HG02885 (cell line): Measurements from ENCODE around the gene AGXT2.
"Not testable (repeated sequence)": the region's sequence is repeated elsewhere in the genome, so short reads cannot be mapped to it uniquely, and the experiment has no call there.

Experiments used
- ATAC-seq: cut with Tn5 transposase; IDR thresholded peaks from one replicate; pipeline ENCODE4 v1.9.1; 2021; ENCODE audit warnings: mild to moderate bottlenecking; ENCODE audit not compliant: unreplicated experiment, poor library complexity

Gene AGXT2

DNA sequence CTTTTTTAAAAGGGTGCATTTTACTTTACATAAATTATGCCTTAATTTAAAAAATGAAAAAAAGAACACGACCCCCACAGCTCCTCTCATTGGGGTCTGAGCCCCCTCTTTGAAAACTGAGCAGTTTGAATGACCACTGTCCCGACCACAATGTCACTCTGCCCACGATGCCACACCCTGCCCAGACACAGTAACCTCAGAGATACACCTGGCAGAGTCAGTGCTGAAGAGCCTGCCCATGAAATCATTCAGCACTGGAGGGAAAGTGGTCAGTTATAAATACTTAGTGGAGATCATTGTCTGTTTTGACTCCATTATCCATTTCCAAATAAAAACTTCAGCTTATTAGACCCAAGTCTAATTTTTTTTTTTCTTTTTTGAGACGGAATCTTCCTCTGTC lies 69.1 kb downstream of the AGXT2 start:
- no peak for ATAC-seq

DNA sequence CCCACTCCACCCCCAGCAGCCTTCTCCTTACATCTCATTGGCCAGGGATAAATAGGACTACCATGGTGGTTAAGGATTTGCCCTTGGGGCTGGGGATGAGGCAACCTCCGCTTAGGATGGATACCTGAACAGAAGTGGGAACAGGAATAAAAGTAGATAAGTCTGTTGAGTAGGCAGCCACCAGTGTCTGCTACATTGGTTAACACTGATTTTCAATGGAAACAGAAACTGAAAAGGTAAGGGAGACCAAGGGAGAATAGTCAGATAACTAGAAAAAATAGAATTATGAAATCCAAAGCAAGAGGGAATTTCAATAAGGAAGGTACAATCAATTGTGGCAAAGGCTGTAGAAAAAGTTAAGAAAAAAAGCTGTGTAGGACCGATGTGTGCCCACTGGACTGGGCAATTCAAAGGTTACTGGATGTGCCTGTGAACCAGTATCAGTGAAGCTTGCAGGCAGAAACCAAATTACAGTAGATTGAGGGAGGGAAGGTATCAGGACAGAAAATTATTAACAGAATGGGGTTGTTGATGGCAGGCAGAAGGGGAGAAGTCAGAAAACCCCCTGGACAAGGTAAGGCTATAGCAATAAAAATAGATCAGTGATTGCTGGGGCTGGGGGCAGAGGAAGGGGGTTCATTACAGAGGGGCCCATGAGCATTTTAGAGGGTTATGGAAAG lies 69.7 kb downstream of the AGXT2 start:
- ATAC-seq = no peak

DNA sequence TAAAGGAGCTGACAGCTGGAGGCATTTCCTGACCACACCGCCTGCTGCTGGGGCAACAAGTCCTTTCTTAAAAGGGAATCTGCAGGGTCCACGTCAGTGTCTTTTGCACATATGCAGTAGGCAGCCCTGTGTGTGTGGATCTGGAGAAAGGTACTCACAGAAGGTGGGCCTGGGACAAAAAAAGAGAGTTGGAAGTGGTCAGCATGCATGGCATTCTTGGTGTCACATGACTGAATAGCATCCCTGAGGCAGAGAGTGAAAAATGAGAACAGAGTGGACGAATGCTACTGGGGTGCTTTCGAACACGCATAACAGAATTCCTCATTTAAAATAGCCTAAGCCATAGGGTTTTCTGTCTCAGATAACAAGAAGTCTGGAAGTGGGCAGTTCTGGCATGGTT lies 71.4 kb downstream of the AGXT2 start:
- no peak for ATAC-seq

DNA sequence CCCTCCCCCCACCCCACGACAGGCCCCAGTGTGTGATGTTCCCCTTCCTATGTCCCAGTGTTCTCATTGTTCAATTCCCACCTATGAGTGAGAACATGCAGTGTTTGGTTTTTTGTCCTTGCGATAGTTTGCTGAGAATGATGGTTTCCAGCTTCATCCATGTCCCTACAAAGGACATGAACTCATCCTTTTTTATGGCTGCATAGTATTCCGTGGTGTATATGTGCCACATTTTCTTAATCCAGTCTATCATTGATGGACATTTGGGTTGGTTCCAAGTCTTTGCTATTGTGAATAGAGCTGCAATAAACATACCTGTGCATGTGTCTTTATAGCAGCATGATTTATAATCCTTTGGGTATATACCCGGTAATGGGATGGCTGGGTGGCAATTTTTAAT lies 76.1 kb downstream of the AGXT2 start:
- ATAC-seq = not testable (repeated sequence)

DNA sequence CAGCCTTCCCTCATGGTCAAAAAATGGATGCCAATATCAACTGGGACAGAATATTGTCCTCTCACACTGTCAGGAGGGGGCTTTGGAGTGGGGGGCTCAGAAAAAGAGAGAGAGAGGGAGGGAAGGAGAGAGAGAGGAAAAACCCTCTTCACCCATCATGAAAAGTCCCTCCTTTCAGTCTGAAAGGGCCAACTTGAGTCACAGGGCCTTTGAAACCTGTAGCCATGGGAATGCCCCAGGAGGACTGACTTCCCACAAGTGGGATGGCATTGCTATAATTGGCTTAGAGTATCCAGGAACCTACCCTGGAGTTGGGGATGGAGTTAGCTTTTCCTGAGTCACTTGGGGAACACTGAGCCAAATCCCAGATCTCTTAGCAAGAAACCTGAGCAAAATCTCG lies 77.2 kb downstream of the AGXT2 start:
- no peak for ATAC-seq

DNA sequence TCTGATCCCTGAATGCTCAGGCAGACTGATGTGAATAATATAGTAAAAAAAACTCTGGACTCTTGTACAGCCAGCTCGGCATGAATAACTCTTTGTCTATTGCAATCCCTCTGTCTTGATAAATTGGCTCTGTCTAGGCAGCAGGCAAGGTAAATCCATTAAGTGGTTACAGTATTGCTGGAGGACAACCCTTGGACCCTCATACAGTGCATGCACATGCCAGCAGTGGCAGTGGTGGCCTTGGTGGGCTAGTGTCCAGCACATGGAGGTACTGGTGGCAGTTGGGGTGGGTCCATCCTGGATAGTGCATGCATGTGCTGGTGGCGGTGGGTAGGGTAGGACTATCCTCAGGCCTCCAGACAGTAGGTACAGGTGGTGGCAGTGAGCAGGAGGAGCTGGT lies 79.5 kb downstream of the AGXT2 start:
- no peak for ATAC-seq

DNA sequence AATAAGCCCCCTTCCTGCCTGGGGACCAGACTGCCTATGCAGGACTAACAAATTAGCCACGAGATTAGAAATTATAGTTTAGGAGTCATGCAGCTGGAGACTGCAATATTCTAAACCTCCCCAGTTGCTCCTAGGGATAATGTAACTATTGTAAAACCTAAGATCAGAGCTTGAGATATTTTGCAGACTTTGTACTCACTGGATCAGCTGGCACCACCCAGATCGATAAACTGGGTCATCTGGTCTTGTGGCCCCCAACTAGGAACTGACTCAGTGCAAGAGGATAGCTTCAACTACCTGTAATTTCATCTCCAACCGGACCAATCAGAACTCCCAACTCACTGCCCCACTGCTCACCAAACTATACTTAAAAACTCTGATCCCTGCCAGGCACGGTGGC lies 80.2 kb downstream of the AGXT2 start:
- ATAC-seq = no peak

DNA sequence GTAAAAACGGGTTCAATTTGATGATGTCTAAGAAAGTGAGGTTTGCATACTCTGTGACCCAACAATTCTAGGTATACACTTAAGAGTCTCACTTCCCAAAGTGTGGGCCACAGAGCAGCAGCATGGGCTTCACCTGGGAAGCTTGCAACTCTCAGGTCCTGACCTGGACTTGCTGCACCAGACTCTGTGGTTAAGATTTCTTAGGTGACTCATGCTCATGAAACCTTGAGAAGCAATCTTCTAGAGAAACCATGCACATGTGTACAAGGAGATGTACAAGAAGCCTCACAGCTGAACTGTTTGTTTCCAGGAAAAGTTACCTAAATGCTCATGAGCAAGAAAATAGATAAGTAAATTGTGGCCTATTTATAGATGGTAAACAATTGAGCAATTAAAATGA lies 88.4 kb downstream of the AGXT2 start:
- peak; percentile 89 for ATAC-seq

DNA sequence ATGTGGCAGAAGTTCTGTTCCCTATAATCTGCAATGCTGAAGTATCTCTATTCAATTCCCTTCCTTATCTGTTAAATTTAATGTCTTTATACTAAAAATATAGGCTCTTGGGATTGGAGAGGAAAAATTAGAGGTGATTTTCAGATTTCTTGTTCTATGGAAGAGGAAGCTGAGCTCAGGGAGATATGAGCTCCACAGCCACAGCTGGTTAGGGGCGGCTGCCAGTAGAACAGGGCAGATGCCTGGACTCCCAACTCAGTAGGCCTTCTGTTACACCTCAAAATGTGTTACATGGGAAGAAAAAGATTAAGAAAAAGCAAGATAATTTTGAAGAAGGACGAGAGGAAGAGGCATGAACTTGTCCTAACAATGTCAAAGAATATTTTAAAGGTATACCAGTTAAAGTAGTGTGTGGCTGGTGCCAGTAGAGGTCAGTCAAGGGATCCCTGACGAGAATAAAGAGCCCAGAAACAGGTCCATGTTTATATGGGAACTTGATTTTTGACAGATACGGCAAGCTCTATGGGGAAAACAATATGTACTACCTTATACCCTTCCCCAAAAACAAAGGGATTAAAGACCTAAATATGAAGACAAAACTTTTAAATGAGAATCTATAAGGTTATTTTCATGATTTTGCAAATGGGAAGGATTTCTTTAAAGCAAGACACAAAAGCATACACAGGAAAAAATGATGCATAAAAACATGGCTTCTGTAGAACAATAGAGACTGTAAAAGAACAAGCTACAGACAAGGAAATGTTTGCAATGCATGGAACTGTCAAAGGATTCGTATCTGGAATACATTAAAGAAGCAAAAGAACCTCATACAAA lies 89.7 kb downstream of the AGXT2 start:
- peak; percentile 62 for ATAC-seq

DNA sequence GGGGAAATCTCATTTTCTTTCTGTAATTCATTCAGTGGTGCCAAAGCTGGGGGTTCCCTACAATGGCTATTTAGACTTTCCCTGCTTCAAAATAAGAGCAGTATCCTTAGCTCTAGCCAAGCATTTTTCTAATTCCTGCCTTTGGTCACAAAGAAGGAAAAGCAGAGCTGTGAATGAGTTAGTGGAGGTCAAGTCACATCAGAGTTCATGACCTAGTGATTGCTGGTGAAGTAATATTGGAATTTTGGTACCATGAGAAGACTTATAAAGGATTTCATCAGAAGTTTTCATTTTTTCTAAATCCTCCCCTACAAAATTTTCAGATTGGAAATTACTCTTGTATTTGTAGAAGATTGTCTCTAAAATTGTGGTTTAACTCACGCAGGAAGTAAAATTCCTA lies 90.4 kb downstream of the AGXT2 start:
- no peak for ATAC-seq
